Embryonic facial prominence (tissue), 1 donor: ENCODE results near the gene F8.
"Not testable (repeated sequence)": the region's sequence is repeated elsewhere in the genome, so short reads cannot be mapped to it uniquely, and the experiment has no call there.

Source experiments
- DNase-seq: peaks from one replicate; pipeline ENCODE4 v3.0.0-alpha.2; 2016; ENCODE audit errors: extremely low spot score

Gene F8

GRCh38 chrX:154885057-154885456 is 137.5 kb downstream of the F8 start:
- not testable (repeated sequence) for DNase-seq

- not testable (repeated sequence) for DNase-seq
Measured at GRCh38 chrX:154884069-154884468, 138.5 kb downstream of the F8 start.

DNA sequence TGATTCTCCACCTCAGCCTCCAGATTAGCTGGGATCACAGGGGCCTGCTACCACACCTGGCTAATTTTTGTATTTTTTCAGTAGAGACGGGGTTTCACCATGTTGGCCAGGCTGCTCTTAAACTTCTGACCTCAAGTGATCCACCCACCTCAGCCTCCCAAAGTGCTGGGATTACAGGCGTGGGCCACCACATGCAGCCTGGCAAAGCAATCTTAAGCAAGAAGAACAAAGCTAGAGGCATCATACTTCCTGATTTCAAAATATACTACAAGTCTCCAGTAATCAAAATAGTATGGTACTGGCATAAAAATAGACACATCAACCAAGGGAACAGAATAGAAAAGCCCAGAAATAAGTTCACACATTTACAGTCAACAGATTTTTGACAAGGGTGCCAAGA is 149.2 kb downstream of the F8 start:
- DNase-seq: no peak

GRCh38 chrX:154868522-154868921 is 154.0 kb downstream of the F8 start:
- not testable (repeated sequence) for DNase-seq

DNA sequence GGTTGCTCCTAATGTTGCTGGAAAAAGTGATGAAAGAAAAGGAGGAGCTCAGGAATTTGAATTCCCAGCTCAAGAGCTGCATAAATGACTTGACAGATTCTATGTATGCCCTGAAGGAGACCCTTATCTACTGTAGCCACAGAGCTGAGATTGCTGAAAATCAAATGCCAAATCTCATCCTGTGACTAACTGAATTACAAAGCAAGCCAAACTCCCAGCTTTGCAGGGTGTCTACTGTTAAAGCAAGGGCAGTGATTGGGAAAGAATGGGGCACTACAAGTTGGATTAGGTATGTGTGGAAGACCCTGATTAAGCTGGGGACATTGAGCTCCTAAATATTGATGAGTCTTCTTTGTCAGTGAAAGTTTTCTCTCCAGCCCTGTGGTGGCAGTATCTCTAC is 167.3 kb downstream of the F8 start:
- DNase-seq: no peak

GRCh38 chrX:154850957-154851611 is 171.4 kb downstream of the F8 start:
- DNase-seq: no peak

DNA sequence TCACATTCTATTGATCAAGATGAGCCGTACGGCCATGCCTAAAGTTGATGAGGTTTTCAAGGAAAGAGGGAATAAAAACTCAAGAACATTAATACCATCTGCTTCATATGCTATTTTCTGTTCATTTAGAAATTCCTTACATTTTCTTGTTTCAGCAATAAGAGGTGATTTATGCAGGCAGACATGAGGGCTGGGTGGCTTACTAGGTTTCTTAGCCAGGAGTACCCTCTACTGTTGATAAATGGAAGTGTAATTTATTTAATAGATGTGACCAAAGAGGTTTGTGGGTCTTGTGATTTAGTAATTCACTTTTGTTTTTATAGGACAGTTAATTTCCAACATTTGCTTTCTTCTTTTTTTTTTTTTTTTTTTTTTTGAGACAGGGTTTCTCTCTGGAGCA is 181.7 kb downstream of the F8 start:
- peak; percentile 7 for DNase-seq

DNA sequence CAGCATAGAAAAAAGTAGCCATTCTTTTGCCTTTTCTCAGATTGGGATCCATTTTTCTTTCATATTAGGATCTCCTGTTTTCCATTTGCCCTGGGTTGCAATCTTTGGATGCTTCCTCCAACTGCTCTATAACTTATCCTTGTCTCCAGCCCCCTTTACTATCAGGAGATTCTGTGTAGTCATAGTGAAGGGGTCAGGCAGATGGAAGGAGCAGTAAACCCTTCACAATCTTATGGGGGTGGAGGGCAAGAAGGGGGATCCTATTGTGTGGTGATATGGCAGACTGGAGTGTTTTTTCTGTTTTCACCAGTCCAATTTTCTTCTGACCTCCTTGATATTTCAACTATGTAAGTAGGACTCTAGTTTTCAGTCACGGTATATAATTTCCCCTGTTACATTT is 186.4 kb downstream of the F8 start:
- no peak for DNase-seq

DNA sequence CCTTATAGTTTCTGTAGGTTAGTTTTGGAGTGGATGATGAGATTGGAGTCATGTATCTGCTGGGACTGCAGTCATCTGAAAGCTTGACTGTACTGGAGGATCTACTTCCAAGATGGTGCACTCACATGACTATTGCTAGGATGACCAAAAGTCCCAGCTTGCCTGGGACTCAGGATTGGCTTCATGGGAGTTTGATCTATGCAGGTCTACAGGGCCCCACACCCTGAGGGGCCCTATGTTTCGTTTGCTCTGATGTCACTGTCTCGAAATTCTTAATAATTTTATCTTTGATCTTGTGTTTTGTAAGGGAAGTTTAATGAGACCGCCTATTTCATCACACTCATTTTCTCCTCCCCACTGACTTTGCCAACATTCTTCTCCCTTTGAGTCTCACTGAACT is 188.0 kb downstream of the F8 start, which contains the start of gene SMIM9:
SMIM9 (minus strand) TSS at position 101 of the 400 bp plus-strand sequence. CDS start 3,806 bp downstream, outside the sequence.
- no peak for DNase-seq

GRCh38 chrX:154833746-154834274 is 188.7 kb downstream of the F8 start:
- no peak for DNase-seq

- DNase-seq: no peak
Measured at GRCh38 chrX:154829926-154830442, 192.5 kb downstream of the F8 start.

- no peak for DNase-seq
Measured at GRCh38 chrX:154829134-154829533, 193.4 kb downstream of the F8 start.

- no peak for DNase-seq
Measured at GRCh38 chrX:154828016-154828408, 194.5 kb downstream of the F8 start.

DNA sequence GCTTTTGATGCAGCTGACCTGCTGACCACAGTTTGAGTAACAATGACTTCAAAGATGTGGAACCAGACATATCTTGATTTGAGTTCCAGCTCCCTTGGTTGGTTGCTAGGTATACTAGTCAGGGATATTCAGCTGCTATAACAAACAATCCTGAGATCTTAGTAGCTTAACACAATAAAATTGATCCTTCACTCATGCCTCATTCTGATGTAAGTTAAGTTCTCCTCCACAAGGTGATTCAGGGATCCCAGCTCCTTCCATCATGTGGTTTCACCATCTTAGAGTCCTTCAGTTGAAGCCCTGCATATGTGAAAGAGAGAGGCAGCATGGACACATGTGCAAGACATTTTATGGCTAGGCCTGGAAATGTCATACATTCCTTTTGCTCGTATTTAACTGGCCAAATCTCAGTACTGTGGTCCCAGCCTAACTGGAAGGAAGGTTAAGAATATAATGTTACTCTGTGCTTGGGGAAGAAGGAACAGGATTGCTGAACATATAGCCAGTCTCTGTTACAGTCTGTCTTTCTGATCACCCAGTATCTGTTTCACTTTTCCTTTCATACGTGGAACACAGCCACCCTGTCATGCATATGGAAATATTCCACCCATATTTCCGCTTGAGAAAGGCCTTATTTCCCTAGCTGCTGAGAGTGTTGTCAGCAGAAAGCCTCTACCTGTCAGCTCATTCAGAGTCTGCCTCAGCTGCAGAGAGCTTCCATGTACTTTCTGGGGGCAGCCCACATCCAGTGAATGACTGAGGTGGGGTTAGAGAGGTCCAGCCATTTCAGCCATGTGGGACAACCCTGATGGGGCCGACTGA is 195.1 kb downstream of the F8 start:
- no peak for DNase-seq

- not testable (repeated sequence) for DNase-seq
Measured at GRCh38 chrX:154825586-154825985, 196.9 kb downstream of the F8 start.

DNA sequence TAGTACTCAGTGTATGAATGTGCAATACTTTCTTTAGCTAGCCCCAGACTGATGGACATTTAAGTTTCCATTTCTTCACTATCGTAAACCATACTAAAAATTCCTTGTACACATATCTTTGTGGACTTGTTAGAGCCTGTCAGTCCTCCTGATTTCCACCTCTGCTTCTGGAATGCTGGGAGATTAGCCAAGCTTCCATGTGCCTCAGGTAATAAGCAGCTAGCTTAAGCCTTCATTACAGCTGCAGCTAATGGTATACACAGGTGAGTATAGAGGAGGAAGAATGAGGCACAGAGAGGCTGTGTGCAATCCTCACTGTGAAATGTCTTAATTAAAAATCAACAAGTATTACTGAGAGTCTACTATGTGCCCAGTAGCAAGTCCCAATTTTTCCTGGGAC is 197.9 kb downstream of the F8 start:
- no peak for DNase-seq

DNA sequence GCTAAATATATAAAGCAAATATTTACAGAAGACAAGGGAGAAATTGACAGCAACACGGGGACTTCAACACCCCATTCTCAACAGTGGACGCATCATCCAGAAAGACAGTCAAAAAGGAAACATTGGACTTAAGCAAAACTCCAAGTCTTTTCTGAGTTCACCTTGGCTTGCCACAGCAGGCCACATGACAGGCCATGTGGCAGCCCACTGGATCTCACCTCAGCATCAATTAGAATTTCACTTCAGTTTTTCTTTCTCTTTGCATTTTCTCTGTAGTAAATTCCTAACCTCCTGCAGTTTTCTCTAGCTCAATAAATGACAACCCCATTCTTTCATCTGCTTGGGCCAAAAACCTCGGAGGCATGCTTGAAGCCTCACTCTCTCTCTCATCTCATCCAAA is 200.5 kb downstream of the F8 start:
- no peak for DNase-seq

DNA sequence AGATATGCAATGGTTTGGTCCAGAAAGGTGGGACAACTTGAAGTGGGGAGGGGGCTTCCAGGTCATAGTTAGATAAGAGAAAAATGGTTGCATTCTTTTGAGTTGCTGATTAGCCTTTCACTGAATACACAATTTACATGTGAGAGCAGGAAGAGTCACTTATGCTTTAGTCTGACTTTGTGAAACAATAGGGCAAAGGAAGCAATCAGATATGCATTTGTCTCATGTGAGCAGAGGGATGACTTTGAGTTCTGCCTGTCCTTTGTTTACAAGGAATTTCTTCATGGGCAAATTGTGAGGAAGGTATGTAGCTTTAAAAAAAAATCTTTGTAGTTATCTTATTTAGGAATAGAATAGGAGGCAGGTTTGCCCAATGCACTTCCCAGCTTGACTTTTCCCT is 201.0 kb downstream of the F8 start:
- no peak for DNase-seq

- DNase-seq: no peak
Measured at GRCh38 chrX:154819771-154820341, 202.7 kb downstream of the F8 start.

GRCh38 chrX:154818916-154819770 is 203.4 kb downstream of the F8 start:
- DNase-seq: no peak

DNA sequence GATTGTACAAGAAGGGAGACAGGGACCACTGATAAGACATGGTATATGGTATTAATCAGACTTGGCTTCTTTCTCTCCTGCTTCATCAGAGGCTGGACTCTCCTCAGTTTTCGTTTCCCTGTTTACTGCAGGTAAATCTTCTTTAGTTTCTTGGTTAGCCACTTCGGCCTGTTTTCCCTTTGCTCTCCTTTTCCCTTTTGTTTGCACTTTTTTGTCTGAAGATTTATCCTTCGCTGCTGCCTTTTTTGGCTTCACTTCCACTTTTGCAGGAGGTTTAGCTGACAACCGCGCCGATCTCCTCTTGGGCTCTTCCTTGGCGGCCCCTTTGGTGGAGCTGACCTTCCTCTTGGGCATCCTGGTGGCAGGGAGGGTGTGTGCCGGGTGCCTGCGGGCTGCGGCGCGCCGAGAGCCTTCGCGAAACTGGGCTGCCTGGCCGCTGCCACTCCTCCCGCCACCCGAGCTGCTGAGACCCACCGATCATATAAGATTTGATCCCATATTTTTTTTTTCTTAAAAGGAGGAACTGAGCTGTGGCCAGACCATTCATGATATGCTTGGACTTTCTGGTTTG is 205.4 kb downstream of the F8 start:
- DNase-seq: not testable (repeated sequence)
